HG02798 (cell line): ENCODE data around the gene WNT2B.

ENCODE experiments used
- ATAC-seq: cut with Tn5 transposase; IDR thresholded peaks from one replicate; pipeline ENCODE4 v1.9.1; 2021; ENCODE audit warnings: mild to moderate bottlenecking; ENCODE audit not compliant: unreplicated experiment, poor library complexity

The WNT2B gene

GRCh38 chr1:112504001-112504660, 4.6 kb upstream of the WNT2B start:
- no peak for ATAC-seq

- no peak for ATAC-seq
These were observed 3.9 kb upstream of the WNT2B start for GRCh38 chr1:112504661-112505399.

DNA sequence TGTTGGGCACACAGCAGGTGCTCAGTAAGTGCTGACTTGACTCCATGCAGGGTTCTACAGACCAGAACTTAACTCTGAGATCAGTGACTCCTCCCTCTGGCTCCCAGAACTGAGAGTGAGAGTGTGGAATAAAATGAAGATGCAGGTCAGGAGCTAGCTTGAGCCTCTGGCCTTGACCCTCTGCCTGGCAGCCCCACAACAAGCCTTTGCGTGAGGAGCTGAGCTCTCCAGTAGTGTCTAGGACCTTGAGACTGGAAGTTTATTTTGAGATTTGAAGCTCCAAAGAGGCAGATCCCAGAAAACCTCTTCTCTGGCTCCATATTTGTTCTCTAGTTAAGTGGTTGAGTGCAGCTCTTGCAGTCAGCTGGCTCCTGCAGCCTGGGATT, 3.4 kb upstream of the WNT2B start:
- no peak for ATAC-seq

- no peak for ATAC-seq
These were observed 2.9 kb upstream of the WNT2B start for GRCh38 chr1:112505878-112506277.

- no peak for ATAC-seq
These were observed 2.5 kb upstream of the WNT2B start for GRCh38 chr1:112506306-112506705.

DNA sequence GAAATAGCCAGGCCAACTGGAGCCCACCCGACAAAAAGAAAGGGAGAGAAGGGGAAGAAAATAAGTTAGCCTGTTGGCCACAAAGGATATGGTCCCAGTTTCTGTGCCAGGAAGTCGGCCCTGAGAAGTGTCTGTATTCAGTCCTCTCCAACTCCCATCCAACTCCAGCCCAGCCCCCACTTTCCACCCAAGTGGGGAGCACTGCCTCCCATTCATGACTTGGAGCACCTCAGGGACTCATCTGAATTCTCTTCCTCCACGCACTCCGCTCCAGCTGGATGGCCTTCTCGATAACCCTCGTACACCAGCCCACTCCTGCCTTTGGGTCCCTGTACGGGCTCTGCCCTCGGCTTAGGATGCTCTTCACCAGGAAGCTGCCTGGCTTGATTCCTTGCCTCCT, 2.0 kb upstream of the WNT2B start:
- no peak for ATAC-seq

- ATAC-seq, result no peak
These were observed 1.4 kb upstream of the WNT2B start for GRCh38 chr1:112507336-112507735.

GRCh38 chr1:112507921-112508277, 866 bp upstream of the WNT2B start:
- no peak for ATAC-seq

DNA sequence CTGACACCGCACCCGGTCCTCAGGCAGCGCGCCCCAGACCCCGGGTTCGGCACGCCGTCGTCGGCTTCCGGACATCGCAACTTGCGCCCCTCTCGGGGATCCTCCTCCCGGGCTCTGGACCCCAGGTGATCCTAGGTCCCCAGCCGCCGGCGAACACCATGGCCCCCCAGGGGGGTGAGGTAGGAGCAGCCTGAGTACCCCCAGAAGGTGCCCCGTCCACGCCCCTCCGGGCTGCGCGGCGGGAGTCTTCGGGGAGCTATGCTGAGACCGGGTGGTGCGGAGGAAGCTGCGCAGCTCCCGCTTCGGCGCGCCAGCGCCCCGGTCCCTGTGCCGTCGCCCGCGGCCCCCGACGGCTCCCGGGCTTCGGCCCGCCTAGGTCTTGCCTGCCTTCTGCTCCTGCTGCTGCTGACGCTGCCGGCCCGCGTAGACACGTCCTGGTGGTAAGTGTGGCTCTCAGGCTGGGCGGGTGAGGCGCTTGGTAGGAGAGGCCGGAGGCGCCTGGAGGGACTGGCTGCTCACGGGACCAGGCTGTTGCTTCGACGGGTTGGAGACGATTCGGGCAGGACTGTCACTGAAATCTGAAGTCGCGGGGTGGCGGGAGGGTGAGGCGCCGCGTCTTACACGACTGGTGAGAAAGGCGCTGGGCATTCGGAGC, 367 bp downstream of the WNT2B start:
- peak; percentile 21 for ATAC-seq

DNA sequence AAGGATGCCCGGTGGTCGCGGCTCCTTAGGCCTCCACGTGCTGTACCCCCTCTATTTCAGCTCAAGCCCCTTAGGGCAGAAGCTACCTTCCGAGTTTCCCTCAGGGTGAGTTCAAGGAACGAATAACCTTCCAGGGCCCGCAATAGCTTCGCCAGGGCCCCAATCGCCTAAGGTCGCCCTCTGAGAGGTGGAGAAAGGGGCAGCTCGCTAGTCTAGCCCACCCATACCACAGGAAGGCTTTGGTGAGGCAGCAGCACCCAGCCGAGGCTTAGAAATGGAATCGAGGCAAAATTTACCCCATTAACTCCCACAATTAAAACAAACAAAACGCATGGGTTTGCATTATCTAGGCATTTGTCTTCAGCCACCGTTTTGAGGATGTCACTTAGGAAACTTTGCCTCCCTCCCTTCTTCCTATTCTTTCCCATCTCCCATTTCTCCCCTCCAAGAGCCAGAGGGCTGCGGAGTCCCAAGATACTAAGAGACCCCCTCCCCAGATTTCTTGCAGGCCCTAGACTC, 954 bp downstream of the WNT2B start:
- ATAC-seq, result no peak

DNA sequence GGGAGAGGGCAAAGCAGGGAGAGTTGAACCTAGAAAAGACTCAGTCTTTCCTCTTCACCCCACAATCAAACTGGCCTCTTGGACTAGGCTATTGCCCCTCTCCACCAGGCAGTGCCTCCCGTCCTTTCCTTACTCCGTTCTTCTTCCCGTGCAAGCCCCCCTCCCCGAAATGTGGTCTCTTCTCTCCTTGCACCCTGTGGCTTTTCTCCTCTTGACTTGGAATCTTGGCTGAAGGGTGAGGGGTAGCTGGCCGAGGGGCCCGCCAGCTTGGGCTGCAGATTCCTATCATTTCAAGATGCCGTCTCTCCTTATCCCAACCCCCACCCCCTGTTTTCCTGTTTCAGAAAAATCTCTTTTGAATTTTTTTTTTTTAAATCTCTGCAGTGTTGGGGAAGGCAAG, 1.6 kb downstream of the WNT2B start:
- ATAC-seq, result no peak

DNA sequence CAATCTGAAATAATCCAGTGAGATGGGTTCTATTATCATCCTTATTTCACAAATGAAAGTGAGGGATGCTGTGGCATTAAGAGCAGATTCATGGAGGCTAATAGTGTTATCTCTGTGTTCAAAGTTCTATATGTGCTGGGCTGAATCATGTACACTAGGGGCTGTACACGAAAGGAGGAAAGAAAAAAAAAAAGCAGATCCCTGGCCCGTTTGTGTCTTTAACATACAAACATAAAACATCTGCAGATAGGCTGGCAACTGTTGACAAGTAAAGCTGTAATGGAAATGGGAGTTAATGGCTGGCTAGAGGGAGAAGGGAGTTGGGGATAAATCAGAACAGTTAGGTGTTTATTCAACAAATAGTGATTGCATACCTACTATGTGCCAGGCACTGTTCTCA, 3.1 kb downstream of the WNT2B start:
- no peak for ATAC-seq

GRCh38 chr1:112513112-112513870, 4.5 kb downstream of the WNT2B start:
- no peak for ATAC-seq

GRCh38 chr1:112514901-112515300, 6.1 kb downstream of the WNT2B start:
- no peak for ATAC-seq

GRCh38 chr1:112515311-112516009, 6.7 kb downstream of the WNT2B start:
- ATAC-seq, result no peak

- ATAC-seq, result no peak
These were observed 7.4 kb downstream of the WNT2B start for GRCh38 chr1:112516141-112516540.

- no peak for ATAC-seq
These were observed 8.5 kb downstream of the WNT2B start for GRCh38 chr1:112517231-112517630.

GRCh38 chr1:112517646-112518045, 8.9 kb downstream of the WNT2B start:
- ATAC-seq, result no peak

DNA sequence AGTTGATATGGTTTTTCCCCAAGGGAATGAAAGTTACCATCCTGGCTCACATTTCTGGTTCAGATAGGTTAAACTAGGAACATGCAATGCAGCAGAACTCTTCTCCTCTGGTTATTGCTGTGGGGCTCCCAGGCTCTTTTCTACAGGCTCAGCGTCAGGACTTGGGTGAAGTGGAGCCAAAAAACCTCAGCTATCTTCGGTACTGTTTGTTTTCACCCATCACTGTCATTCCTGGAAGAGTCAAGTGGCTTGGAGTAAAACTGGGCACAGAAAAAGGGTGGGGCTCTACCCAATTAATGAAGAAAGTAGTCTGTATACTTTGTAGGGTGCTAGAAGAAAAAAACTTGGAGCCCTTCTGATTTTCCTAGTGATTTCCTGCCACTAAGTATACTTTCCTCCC, 9.4 kb downstream of the WNT2B start:
- ATAC-seq, result no peak

- ATAC-seq, result no peak
These were observed 11.4 kb downstream of the WNT2B start for GRCh38 chr1:112520166-112520565.
